Measurements from ENCODE around the gene EAF1. TPM values are rescaled to one million over a fixed set of nuclear protein-coding genes. Genes with fewer than 3 reads are reported as not detected.

Gene EAF1
- total RNA-seq, 1 donor from 2014 or later, result 25.6 TPM

DNA sequence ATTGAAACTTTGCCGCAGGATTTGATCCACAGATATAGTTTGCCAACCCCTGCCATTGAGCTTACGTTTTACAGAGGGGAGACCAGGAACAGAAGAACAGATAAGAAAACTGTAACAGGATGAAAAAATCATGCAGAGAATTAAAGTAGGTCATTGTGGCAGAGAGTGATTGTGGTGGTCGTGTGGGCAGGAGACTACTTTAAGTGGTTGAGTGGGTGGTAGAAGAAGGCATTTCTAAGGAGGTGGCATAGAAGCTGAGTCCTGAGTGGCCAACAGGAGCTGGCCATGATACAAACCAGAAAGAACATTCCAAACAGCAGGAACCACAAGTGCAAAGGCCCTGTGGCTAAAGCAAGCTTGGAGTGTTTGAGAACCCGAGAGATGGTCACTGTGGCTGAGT is 59.6 kb downstream of the EAF1 start:
- Histone ChIP-seq H3K4me1 (no peaks in the 10 kb centered on the region), H3K9me3 (no peaks in the 10 kb centered on the region), H3K4me3 (no peak overlapping the region), H3K36me3 (peaks cover 5% of the 10 kb centered on the region), H3K27ac (no peak overlapping the region), H3K27me3 (ENCODE audit: low read depth) (no peaks in the 10 kb centered on the region)
- TF ChIP-seq, protein P1, sequence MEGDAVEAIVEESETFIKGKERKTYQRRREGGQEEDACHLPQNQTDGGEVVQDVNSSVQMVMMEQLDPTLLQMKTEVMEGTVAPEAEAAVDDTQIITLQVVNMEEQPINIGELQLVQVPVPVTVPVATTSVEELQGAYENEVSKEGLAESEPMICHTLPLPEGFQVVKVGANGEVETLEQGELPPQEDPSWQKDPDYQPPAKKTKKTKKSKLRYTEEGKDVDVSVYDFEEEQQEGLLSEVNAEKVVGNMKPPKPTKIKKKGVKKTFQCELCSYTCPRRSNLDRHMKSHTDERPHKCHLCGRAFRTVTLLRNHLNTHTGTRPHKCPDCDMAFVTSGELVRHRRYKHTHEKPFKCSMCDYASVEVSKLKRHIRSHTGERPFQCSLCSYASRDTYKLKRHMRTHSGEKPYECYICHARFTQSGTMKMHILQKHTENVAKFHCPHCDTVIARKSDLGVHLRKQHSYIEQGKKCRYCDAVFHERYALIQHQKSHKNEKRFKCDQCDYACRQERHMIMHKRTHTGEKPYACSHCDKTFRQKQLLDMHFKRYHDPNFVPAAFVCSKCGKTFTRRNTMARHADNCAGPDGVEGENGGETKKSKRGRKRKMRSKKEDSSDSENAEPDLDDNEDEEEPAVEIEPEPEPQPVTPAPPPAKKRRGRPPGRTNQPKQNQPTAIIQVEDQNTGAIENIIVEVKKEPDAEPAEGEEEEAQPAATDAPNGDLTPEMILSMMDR (IDR thresholded peaks at IDR 0.05), result no peak
- DNase-seq, result no peak
- intact Hi-C loops (cut with DNase I), result no loop called here
- no peak for ATAC-seq

DNA sequence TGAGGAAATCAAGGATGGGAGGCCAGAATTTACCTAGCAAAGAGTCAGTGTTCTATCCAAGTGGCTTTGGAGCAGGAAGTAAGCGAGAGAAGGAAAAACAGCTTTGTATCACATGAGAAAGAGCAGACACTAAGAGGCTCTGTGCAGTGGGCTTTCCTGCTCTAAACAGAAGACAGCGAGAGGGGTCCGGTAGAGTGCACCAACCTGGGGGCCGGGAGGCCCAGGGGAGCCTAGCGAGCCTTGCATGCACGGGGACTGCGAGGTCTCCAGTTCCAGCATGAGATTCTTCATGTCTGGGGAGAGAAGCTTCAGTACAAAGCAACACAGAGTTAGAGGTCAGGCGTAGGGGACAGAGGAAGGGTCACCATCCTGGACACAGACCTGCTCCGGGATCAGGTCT is 60.6 kb downstream of the EAF1 start:
- no peak for ATAC-seq
- Histone ChIP-seq H3K27me3 (ENCODE audit: low read depth) (no peaks in the 10 kb centered on the region), H3K9me3 (no peaks in the 10 kb centered on the region), H3K27ac (no peak overlapping the region), H3K4me1 (no peaks in the 10 kb centered on the region), H3K4me3 (no peak overlapping the region), H3K36me3 (peaks cover 5% of the 10 kb centered on the region)
- TF ChIP-seq, protein P1 (IDR thresholded peaks at IDR 0.05), result no peak
- intact Hi-C loops (cut with DNase I), result no loop called here
- DNase-seq, result no peak

DNA sequence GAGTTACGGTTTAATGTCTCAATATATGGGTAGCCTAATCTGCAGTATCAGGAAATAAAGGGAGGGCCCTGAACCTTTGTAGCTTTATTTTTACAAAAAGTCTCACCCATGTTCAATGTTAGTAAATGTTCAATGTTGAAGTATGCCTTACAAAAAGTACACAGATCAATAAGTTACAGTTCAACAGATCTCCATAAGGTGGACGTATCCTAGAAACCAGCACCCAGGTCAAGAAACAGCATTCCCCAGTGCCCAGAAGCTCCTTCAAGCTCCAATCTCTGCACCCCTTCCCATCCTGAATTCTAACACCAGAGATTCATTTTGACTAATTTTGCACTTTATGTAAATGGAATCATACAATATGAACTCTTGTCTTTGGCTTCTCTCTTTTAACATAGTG is 62.8 kb downstream of the EAF1 start:
- TF ChIP-seq, protein P1 (IDR thresholded peaks at IDR 0.05), result no peak
- DNase-seq (no peak), ATAC-seq (no peak)
- peaks cover 5% of the 10 kb centered on the region for H3K36me3 ChIP-seq
- no peaks in the 10 kb centered on the region for H3K9me3 ChIP-seq
- H3K4me3 ChIP-seq, result no peak overlapping the region
- H3K27ac ChIP-seq, result no peak overlapping the region
- H3K27me3 ChIP-seq (ENCODE audit: low read depth), result no peaks in the 10 kb centered on the region
- intact Hi-C loops (cut with DNase I), result no loop called here
- no peaks in the 10 kb centered on the region for H3K4me1 ChIP-seq

DNA sequence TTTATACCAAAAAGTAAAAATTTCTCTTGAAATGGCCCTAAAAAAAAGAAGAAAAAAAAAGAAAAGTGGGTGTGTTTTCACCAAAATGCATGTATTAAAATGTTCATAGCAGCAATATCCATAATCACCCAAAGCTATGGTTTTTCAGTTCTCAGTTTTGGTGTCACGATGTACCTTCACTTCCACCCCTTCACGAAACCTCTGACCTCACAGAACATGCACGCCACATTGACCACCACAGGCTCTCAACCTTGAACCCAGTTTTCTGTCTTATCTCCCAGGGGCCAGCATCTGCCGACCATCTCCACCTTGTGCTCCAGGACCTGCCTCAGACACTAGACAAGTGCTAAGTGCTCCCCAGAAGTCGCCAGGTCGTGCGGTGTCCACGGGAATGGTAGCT is 63.7 kb downstream of the EAF1 start:
- H3K36me3 ChIP-seq, result peaks cover 5% of the 10 kb centered on the region
- intact Hi-C loops (cut with DNase I), result no loop called here
- no peaks in the 10 kb centered on the region for H3K27me3 ChIP-seq (ENCODE audit: low read depth)
- DNase-seq (no peak), ATAC-seq (no peak)
- H3K4me3 ChIP-seq, result no peak overlapping the region
- TF ChIP-seq, protein P1 (IDR thresholded peaks at IDR 0.05), result no peak
- H3K9me3 ChIP-seq, result no peaks in the 10 kb centered on the region
- no peaks in the 10 kb centered on the region for H3K4me1 ChIP-seq
- H3K27ac ChIP-seq, result no peak overlapping the region

Other genes starting within 250 kb of the EAF1 start
- gene CAPN7, start 221.4 kb upstream of the EAF1 start, total RNA-seq, result 49.4 TPM
- gene SH3BP5, start 95.0 kb upstream of the EAF1 start, total RNA-seq, result 106 TPM
- 18.1 TPM for gene METTL6, start 54 bp upstream of the EAF1 start, total RNA-seq
- 2.0 TPM for gene COLQ, start 94.1 kb downstream of the EAF1 start, total RNA-seq
- gene HACL1, start 174.0 kb downstream of the EAF1 start, total RNA-seq, result 21.2 TPM
- 24.2 TPM for gene BTD, start 174.1 kb downstream of the EAF1 start, total RNA-seq